T-helper 1 cell treated with Interleukin-12 subunit alpha and Interleukin-12 subunit beta and Interleukin-4 antibody, amounts not matched to agents 30 μg/mL and 1 μg/mL, for 36 hours (primary cell): ENCODE data around the gene NHERF2.

Source experiments
- H3K27ac Mint-ChIP-seq: one replicate; pipeline ENCODE4 v1.8.0; 2021; ENCODE audit warnings: mild to moderate bottlenecking, mixed read lengths
- H3K27me3 Mint-ChIP-seq: one replicate; pipeline ENCODE4 v1.8.0; 2021; ENCODE audit warnings: low read depth, mixed read lengths
- H3K36me3 Mint-ChIP-seq: one replicate; pipeline ENCODE4 v1.8.0; 2021; ENCODE audit warnings: low read depth, mixed read lengths
- H3K4me1 Mint-ChIP-seq: one replicate; pipeline ENCODE4 v1.8.0; 2021; ENCODE audit warnings: low read depth, mixed read lengths
- H3K4me3 Mint-ChIP-seq: one replicate; pipeline ENCODE4 v1.8.0; 2021; ENCODE audit warnings: mild to moderate bottlenecking, moderate library complexity, mixed read lengths
- H3K9me3 Mint-ChIP-seq: one replicate; pipeline ENCODE4 v1.8.0; 2021; ENCODE audit warnings: mixed read lengths

NHERF2 gene

GRCh38 chr16:2035431-2036199 lies 8.9 kb downstream of the NHERF2 start:
- Mint-ChIP-seq H3K36me3 (no peaks in the 10 kb centered on the region), H3K4me1 (no peaks in the 10 kb centered on the region), H3K27ac (no peak overlapping the region)

GRCh38 chr16:2036200-2036966 lies 9.7 kb downstream of the NHERF2 start:
- no peak overlapping the region for H3K4me3 Mint-ChIP-seq
- H3K36me3 Mint-ChIP-seq = no peaks in the 10 kb centered on the region
- no peak overlapping the region for H3K27ac Mint-ChIP-seq
- H3K27me3 Mint-ChIP-seq = peaks cover 5% of the 10 kb centered on the region
- no peaks in the 10 kb centered on the region for H3K4me1 Mint-ChIP-seq
- H3K9me3 Mint-ChIP-seq = no peaks in the 10 kb centered on the region

More at GRCh38 chr16:2035431-2036199, 8.9 kb downstream of the NHERF2 start:
- Mint-ChIP-seq H3K27me3 (peaks cover 5% of the 10 kb centered on the region), H3K9me3 (no peaks in the 10 kb centered on the region), H3K4me3 (no peak overlapping the region)

- Mint-ChIP-seq H3K4me3 (no peak overlapping the region), H3K4me1 (no peaks in the 10 kb centered on the region), H3K27ac (no peak overlapping the region), H3K36me3 (no peaks in the 10 kb centered on the region), H3K9me3 (no peaks in the 10 kb centered on the region), H3K27me3 (peaks cover 5% of the 10 kb centered on the region)
Measured at GRCh38 chr16:2037115-2037514, 10.4 kb downstream of the NHERF2 start.

- Mint-ChIP-seq H3K27ac (no peak overlapping the region), H3K9me3 (no peaks in the 10 kb centered on the region), H3K36me3 (no peaks in the 10 kb centered on the region), H3K4me3 (no peak overlapping the region), H3K4me1 (no peaks in the 10 kb centered on the region), H3K27me3 (no peaks in the 10 kb centered on the region)
Measured at GRCh38 chr16:2037647-2038381, 11.1 kb downstream of the NHERF2 start.

DNA sequence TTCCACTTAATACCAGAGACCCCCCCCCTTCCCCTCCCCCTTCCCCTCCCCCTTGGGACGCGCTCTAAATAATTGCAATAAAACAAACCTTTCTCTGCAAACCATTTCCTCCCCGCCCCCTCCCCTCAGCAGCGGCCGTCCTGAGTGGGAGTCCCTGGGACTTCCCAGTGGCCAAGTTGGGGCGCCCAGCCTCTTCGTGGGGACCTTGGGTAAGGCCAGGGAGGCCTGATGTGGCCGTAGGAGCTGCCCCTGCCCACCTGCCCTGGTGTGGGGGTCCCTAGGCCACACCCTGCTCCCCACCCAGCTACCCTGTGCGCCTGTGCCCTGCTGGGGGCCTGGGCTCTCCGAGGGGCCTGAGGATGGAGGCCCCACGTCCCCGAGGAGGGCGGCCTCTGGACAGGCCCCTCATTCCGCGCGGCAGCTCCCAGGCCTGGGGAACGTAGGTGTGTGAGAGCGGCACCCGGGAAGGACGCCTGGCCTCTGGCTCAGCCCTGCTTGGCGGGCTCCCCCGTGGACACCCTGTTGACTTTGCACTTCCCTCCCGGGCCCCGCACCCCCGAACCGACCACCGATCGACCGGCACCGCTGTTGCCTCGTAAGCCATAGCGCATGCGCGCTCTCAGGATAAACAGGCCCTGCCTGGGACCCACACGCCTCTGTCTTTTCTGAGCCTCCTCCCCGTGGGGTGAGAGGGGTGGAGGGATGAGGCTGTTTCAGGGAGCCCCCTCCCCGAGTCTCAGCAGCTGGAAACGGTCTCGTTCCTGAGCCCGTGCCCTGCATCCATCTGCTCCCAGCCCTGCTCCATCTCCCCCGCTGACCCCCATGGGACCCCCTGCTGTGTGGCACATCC lies 11.9 kb downstream of the NHERF2 start:
- Mint-ChIP-seq H3K4me1 (no peaks in the 10 kb centered on the region), H3K27me3 (no peaks in the 10 kb centered on the region), H3K27ac (no peak overlapping the region), H3K9me3 (no peaks in the 10 kb centered on the region), H3K36me3 (no peaks in the 10 kb centered on the region), H3K4me3 (no peak overlapping the region)

- Mint-ChIP-seq H3K27ac (no peak overlapping the region), H3K27me3 (no peaks in the 10 kb centered on the region), H3K9me3 (no peaks in the 10 kb centered on the region), H3K4me3 (no peak overlapping the region), H3K36me3 (no peaks in the 10 kb centered on the region), H3K4me1 (no peaks in the 10 kb centered on the region)
Measured at GRCh38 chr16:2039274-2040031, 12.8 kb downstream of the NHERF2 start.

GRCh38 chr16:2040041-2040786 lies 13.5 kb downstream of the NHERF2 start:
- Mint-ChIP-seq H3K36me3 (no peaks in the 10 kb centered on the region), H3K27ac (no peak overlapping the region), H3K4me3 (no peak overlapping the region), H3K4me1 (no peaks in the 10 kb centered on the region), H3K27me3 (no peaks in the 10 kb centered on the region), H3K9me3 (no peaks in the 10 kb centered on the region)

- no peaks in the 10 kb centered on the region for H3K9me3 Mint-ChIP-seq
- H3K36me3 Mint-ChIP-seq = no peaks in the 10 kb centered on the region
- no peak overlapping the region for H3K27ac Mint-ChIP-seq
- H3K4me3 Mint-ChIP-seq = no peak overlapping the region
- no peaks in the 10 kb centered on the region for H3K4me1 Mint-ChIP-seq
- H3K27me3 Mint-ChIP-seq = no peaks in the 10 kb centered on the region
Measured at GRCh38 chr16:2040787-2041522, 14.3 kb downstream of the NHERF2 start.

DNA sequence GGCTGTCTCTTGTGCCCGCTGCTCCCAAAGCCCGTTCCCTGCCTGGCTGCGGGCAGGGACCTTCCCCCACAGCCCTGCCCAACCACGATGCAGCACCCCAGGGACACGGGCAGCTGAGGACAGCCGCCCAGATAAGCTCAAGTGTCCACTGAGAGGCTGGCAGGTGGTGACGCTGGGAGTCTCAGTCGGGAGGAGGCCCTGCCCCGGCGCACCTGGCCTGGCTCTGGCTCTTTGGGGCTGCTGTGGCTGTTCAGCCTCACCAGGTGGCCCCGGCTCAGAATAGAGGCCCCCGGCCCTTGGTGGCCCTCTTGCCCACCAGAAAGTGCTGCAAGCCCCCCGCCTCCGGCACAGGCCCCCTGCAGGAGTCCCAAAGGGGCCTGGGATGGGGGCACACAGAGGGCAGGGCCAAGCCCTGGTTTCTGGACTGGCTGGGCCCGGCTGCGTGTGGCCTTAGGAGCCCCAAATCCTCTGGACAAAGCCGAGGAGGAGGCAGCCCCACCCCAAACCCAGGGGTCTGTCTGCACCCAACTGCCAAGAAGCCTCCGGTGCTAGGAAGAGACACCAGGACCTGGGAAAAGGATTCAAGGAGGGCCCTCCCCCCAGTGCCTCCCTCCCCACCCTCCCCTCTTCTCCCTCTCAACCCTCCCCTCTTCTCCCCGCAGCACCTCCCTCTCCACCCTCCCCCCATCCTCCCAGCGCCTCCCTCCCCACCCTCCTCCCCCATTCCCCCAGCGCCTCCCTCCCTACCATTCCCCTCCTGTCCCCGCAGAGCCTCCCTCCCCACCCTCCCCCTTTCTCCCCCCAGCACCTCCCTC lies 15.7 kb downstream of the NHERF2 start:
- Mint-ChIP-seq H3K36me3 (no peaks in the 10 kb centered on the region), H3K4me1 (peaks cover 7% of the 10 kb centered on the region), H3K4me3 (no peak overlapping the region), H3K27me3 (no peaks in the 10 kb centered on the region), H3K9me3 (no peaks in the 10 kb centered on the region), H3K27ac (no peak overlapping the region)

DNA sequence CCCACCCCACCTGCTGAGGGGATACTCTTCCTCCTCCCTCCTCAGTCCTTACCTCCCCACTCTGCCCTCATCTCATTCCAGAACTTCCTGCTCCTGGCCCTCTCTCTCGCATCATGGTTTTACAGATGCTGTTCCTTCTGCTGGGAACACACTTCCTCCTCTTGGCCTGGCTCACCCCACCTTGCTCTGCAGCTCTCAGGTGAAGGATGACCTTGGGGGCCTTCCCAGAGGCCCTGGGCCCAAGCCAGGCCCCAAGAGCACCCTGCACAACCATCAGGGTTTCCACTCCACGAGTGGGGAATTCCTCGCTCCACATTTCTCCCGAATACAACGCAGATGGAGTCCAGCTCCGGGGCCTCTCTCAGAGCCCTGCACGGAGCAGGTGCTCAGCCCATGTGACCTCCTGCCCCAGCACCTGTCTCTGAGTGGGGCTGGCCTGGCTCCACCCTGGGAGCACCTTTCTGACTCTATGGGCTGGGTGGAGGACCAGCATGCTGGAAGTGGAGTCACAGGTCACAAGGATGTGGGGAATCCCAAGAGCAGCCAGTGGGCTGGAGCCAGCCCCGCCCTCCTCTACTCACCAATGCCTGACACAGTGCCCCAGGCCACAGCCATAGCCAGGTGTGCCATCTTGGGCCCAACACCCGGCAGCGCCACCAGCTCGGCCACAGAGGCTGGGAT lies 16.4 kb downstream of the NHERF2 start:
- no peaks in the 10 kb centered on the region for H3K27me3 Mint-ChIP-seq
- H3K27ac Mint-ChIP-seq = no peak overlapping the region
- no peaks in the 10 kb centered on the region for H3K9me3 Mint-ChIP-seq
- no peak overlapping the region for H3K4me3 Mint-ChIP-seq
- H3K4me1 Mint-ChIP-seq = peaks cover 7% of the 10 kb centered on the region
- no peaks in the 10 kb centered on the region for H3K36me3 Mint-ChIP-seq

DNA sequence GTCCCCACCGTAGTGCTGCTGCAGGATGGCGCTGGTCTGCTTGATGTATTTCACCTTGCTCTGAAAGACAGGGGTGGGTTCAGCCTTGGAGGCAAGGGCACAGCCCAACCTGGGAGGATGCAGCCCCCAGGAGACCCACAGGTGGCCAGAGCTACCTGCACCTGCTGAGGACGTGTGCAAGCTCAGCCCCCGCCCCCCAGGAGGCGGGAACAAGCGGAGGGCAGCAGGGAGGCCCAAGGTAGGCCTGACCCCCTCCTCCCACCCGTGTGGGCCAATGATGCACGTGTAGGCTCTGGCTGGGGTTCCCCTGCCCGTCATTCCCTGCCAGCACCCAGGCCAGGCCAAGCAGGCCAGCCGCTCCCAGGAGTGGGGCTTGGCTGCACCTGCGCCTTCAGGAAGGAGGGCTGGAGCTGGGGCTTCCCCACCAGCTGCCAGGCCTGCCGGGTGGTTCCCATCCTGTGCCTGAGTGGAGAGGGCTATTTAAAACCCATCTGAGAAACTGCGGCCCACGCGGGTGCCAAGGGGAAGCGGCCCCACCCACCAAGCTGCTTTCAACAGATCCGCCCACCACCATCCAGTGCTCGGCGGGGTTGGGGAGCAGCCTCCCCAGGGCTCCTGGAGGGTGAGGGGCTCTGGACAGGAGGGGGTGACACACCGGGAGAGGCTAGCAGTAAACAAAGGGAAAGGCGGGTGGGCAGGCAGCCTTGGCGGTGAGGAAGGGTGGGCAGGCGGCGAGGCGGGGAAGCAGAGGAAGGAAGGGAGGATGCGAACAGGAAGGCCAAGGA lies 17.2 kb downstream of the NHERF2 start:
- Mint-ChIP-seq H3K9me3 (no peaks in the 10 kb centered on the region), H3K27me3 (no peaks in the 10 kb centered on the region), H3K36me3 (no peaks in the 10 kb centered on the region), H3K4me1 (peaks cover 13% of the 10 kb centered on the region), H3K4me3 (no peak overlapping the region), H3K27ac (no peak overlapping the region)
